K562 (cell line): ENCODE results near the gene UBE2D2. TPM values are rescaled to one million over a fixed set of nuclear protein-coding genes. Genes with fewer than 3 reads are reported as not detected.
A peak's percentile ranks its signal among the peaks of the same experiment; 100 is the strongest.

ENCODE experiments used
- CBX8 ChIP-seq: fragments of 200-600 bp; sonication (generic); IDR thresholded peaks from 2 replicates; pipeline ENCODE4 v1.6.1; 2012; ENCODE audit warnings: borderline replicate concordance, mixed run types, low read depth, mild to moderate bottlenecking, moderate library complexity, mixed read lengths, low read length, control low read depth, inconsistent platforms; ENCODE audit not compliant: poor library complexity, severe bottlenecking; ENCODE audit errors: extremely low read depth
- ESRRB ChIP-seq: fragments of 250-450 bp; sonication (Bioruptor Pico); IDR thresholded peaks from 2 replicates; pipeline ENCODE4 v1.5.0; 2020; ENCODE audit warnings: mild to moderate bottlenecking, moderate library complexity, borderline replicate concordance
- FOXM1 ChIP-seq, 2 experiments: fragments of 450-650 bp in 1 of 2; sonication (generic) in 1 of 2; formaldehyde crosslinking in 1 of 2; IDR thresholded peaks; 2 replicates each; pipeline versions ENCODE4 v1.6.1 to v1.9.0; 2017 to 2022; ENCODE audit warnings: low read depth in 2 of 2, mild to moderate bottlenecking in 2 of 2, missing genetic modification reagents in 1 of 2, moderate library complexity in 1 of 2
- GTF2E2 ChIP-seq: fragments of 200-800 bp; sonication (Bioruptor generic); IDR thresholded peaks from 2 replicates; pipeline ENCODE4 v1.6.1; 2016; ENCODE audit warnings: missing genetic modification characterization, missing compliant biosample characterization
- KLF16 ChIP-seq: IDR thresholded peaks from 2 replicates; pipeline ENCODE4 v1.6.1; 2016; ENCODE audit warnings: antibody characterized with exemption
- LEF1 ChIP-seq: fragments of 450-650 bp; IDR thresholded peaks from 2 replicates; pipeline ENCODE4 v1.6.1; 2016; ENCODE audit warnings: mild to moderate bottlenecking
- MCM3 ChIP-seq: fragments of 450-650 bp; IDR thresholded peaks from 2 replicates; pipeline ENCODE4 v1.6.1; 2016
- MIER1 ChIP-seq: fragments of 450-650 bp; IDR thresholded peaks from 2 replicates; pipeline ENCODE4 v1.6.1; 2016; ENCODE audit warnings: antibody characterized with exemption, mild to moderate bottlenecking, low read depth
- NCOR1 ChIP-seq: fragments of 450-650 bp; IDR thresholded peaks from 2 replicates; pipeline ENCODE4 v1.6.1; 2016; ENCODE audit warnings: mild to moderate bottlenecking, moderate library complexity
- RB1 ChIP-seq: fragments of 450-650 bp; IDR thresholded peaks from 2 replicates; pipeline ENCODE4 v1.6.1; 2017; ENCODE audit warnings: low read depth, mild to moderate bottlenecking
- RUNX1 ChIP-seq: sonication (generic); IDR thresholded peaks from 2 replicates; pipeline ENCODE4 v1.6.1; 2016; ENCODE audit warnings: antibody characterized with exemption, low read depth
- SMAD2 ChIP-seq: fragments of 150-350 bp; IDR thresholded peaks from 2 replicates; pipeline ENCODE4 v1.6.1; 2014; ENCODE audit warnings: low read depth, mild to moderate bottlenecking, low read length
- SMAD4 ChIP-seq: fragments of 250-450 bp; sonication (Bioruptor Pico); conservative IDR thresholded peaks from 2 replicates; pipeline ENCODE4 v1.8.0; 2021; ENCODE audit warnings: inconsistent platforms, mild to moderate bottlenecking, moderate library complexity
- SUPT5H ChIP-seq: fragments of 450-650 bp; IDR thresholded peaks from 2 replicates; pipeline ENCODE4 v1.6.1; 2016
- TBP ChIP-seq: optimal IDR thresholded peaks from 2 replicates; pipeline ENCODE3; 2011; ENCODE audit warnings: low read depth, low read length, improper control_type of control experiment
- TSC22D4 ChIP-seq: fragments of 450-650 bp; IDR thresholded peaks from 2 replicates; pipeline ENCODE4 v1.6.1; 2016; ENCODE audit warnings: missing genetic modification characterization, missing biosample characterization, control low read depth
- ZBTB12 ChIP-seq: fragments of 250-450 bp; sonication (Bioruptor Pico); IDR thresholded peaks from 2 replicates; pipeline ENCODE4 v1.4.0; 2020
- ZMIZ1 ChIP-seq, 2 experiments: fragments of 150-350 bp in 1 of 2; IDR thresholded peaks; 2 replicates each; pipeline ENCODE4 v1.6.1; 2012 to 2016; ENCODE audit warnings: low read depth in 2 of 2, low read length in 2 of 2, mild to moderate bottlenecking in 1 of 2, moderate library complexity in 1 of 2
- ZNF384 ChIP-seq: IDR thresholded peaks from 2 replicates; pipeline ENCODE4 v1.6.1; 2012; ENCODE audit warnings: low read depth, low read length, improper control_type of control experiment
- ZNF655 ChIP-seq: fragments of 250-450 bp; sonication (Bioruptor Pico); IDR thresholded peaks from 2 replicates; pipeline ENCODE4 v1.5.0; 2021
- ZNF707 ChIP-seq: fragments of 250-450 bp; sonication (Bioruptor Pico); conservative IDR thresholded peaks from 2 replicates; pipeline ENCODE4 v1.8.0; 2022; ENCODE audit warnings: inconsistent platforms, mild to moderate bottlenecking, moderate library complexity
- ZNF75A ChIP-seq: fragments of 450-650 bp; formaldehyde crosslinking; IDR thresholded peaks from 2 replicates; pipeline ENCODE4 v1.4.0; 2020; ENCODE audit warnings: mild to moderate bottlenecking
- polyA plus RNA-seq, 8 experiments: library from polyadenylated mRNA; depleted of rRNA in 4 of 8; stranded (reverse) in 5 of 8; unstranded in 3 of 8; fragments of >200 nt; fragmentation: Nextera tagmentation in 2 of 8; fragmentation: Illumina TruSeq in 1 of 8; extraction: Ambion mirVana in 2 of 8; extraction: Trizol in 1 of 8; gene quantifications; 2 replicates each; pipeline versions ENCODE4 v1.2.1 to v1.2.3, GENCODE V29; 2011 to 2014; ENCODE audit warnings: inconsistent platforms in 1 of 8, missing spikeins in 1 of 8
- total RNA-seq, 7 experiments: library from RNA; depleted of rRNA in 6 of 7; stranded (reverse); fragments of >200 nt in 6 of 7; fragmentation: Illumina TruSeq in 2 of 7; extraction: Trizol in 2 of 7; gene quantifications; 2 replicates each; pipeline versions ENCODE4 v1.2.1 to v1.2.3, GENCODE V29; 2011 to 2021; ENCODE audit warnings: low replicate concordance in 1 of 7
- TF ChIP-seq, protein P1 (sequence below): IDR thresholded peaks from 2 replicates; pipeline ENCODE4 v1.6.1; 2016; ENCODE audit warnings: missing genetic modification characterization, missing compliant biosample characterization

The UBE2D2 gene
- total and polyA plus RNA-seq, 9 of the 15 experiments (the other 6 are each of a cell fraction or from before 2014, with no cell fraction given): 53.6 to 198 (median 122) TPM

DNA sequence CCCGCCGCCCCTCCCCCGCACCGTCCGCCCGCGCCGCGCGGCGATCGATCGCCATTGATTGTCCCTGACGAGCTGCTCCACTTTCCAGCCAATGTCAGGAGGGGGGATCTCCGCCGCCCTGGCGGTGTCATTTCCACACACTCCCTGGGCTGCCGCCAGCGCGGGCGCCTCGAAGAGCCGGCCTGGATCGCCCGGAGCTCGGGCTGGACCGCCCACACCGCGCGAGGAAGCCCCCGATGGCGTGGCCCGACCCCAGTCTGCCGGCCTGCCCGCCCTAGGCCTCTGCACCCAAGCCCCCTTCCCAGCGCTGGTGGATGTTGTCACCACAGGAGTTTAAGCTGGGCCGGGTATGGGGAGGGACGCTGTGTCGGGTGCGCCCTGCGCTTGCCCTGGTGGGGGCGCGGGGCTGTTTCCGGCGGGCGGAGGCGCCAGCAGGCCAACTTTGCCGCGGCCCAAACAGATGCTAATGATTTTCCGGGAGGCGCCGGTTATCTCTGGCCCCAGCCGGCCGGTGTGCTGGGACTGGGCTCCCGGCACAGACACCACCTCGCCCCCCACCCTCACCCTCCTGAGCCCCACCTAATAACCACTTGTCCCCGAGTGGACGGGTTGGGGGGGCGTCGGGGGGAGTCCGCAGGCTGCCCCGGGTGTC, 76.4 kb downstream of the UBE2D2 start (continued):
- no peak for TF ChIP-seq SMAD2
- TF ChIP-seq NCOR1: peak; percentile 87
- no peak for TF ChIP-seq MCM3
- TF ChIP-seq RUNX1: no peak; the same call in 1 of the 2 replicates
- no peak for TF ChIP-seq ESRRB
- TF ChIP-seq CBX8: no peak
- peak; percentile 92 for TF ChIP-seq FOXM1 (IDR thresholded peaks at IDR 0.05; ENCODE audit: low read depth)
- no peak for TF ChIP-seq FOXM1 (CRISPR knock-in tag; IDR thresholded peaks at IDR 0.05; ENCODE audit: low read depth)
- TF ChIP-seq ZNF384: peak; percentile 0
- TF ChIP-seq RB1: peak; percentile 95
- TF ChIP-seq ZNF75A: no peak
- no peak for TF ChIP-seq GTF2E2 (tag)
- peak; percentile 93 for TF ChIP-seq SMAD4 (CRISPR knock-in tag)
- no peak for TF ChIP-seq ZNF707 (CRISPR knock-in tag)
- TF ChIP-seq ZNF655: no peak
- no peak for TF ChIP-seq TSC22D4
- TF ChIP-seq ZMIZ1 (IDR thresholded peaks at IDR 0.05; ENCODE audit: low read depth in 2 of 2, low read length in 2 of 2): peak in 1 of 2 experiments; percentile 58; a peak in 1 of 4 replicates
- TF ChIP-seq LEF1: peak; percentile 79
- TF ChIP-seq ZBTB12 (CRISPR knock-in tag): no peak
- TF ChIP-seq KLF16: peak; percentile 97
- TF ChIP-seq TBP: peak; percentile 60
- TF ChIP-seq MIER1: no peak
- TF ChIP-seq, protein P1, sequence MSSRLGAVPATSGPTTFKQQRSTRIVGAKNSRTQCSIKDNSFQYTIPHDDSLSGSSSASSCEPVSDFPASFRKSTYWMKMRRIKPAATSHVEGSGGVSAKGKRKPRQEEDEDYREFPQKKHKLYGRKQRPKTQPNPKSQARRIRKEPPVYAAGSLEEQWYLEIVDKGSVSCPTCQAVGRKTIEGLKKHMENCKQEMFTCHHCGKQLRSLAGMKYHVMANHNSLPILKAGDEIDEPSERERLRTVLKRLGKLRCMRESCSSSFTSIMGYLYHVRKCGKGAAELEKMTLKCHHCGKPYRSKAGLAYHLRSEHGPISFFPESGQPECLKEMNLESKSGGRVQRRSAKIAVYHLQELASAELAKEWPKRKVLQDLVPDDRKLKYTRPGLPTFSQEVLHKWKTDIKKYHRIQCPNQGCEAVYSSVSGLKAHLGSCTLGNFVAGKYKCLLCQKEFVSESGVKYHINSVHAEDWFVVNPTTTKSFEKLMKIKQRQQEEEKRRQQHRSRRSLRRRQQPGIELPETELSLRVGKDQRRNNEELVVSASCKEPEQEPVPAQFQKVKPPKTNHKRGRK (tag): no peak
- TF ChIP-seq SUPT5H: peak; percentile 50
